GM10266 (cell line): ENCODE measurements around the gene CD226.

Experiments used
- DNase-seq: peaks from one replicate; pipeline ENCODE4 v3.0.0; 2012; ENCODE audit errors: extremely low spot score
- CTCF ChIP-seq: IDR thresholded peaks from 2 replicates; pipeline ENCODE4 v1.5.1; 2012; ENCODE audit warnings: mild to moderate bottlenecking, low read depth; ENCODE audit not compliant: control insufficient read depth, insufficient read depth; ENCODE audit errors: missing control alignments

The CD226 gene

GRCh38 chr18:69947361-69948133, at the start of gene CD226:
TSS of gene CD226 (minus strand) at chr18:69947873. CDS start at chr18:69947406, 467 bp downstream.
- no peak for DNase-seq
- no peak for TF ChIP-seq CTCF

DNA sequence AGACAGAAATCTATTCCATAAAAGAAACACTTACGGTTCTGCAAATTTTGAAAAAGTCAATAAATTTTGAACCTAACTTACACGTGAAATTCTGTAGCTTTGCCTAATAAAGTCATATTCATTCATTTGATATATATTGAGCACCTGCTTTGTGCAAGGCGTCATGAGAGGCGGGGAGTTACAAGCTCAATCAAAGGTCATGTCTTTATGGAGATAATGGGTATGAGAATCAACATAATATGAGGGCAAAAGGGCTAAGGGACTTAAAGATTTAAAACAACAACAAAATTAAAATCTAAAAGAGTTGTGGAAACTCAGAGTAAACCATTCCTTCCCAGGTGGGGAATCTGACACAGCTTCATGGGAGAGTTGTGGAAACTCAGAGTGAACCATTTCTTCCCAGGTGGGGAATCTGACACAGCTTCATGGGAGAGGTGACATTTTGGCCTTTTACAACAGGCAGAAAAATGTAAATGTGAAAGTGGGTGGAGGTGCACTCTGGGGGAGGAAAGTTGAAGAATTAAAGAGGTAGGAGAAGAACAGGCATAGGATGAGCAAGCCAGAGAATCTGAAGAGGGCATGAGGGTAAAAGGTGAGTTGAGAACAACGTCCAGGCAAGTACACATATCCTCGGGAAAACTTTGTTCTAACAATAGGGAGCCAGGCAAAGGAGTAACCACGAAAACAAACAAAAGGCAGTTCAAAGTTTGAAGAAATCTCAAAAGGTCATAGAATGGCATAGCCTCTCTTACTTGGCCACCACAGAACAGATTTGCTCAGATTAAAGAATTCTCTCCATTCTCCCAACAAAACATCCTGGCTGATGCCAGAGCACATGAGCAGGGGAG, 49.5 kb upstream of the CD226 start:
- TF ChIP-seq CTCF: no peak

DNA sequence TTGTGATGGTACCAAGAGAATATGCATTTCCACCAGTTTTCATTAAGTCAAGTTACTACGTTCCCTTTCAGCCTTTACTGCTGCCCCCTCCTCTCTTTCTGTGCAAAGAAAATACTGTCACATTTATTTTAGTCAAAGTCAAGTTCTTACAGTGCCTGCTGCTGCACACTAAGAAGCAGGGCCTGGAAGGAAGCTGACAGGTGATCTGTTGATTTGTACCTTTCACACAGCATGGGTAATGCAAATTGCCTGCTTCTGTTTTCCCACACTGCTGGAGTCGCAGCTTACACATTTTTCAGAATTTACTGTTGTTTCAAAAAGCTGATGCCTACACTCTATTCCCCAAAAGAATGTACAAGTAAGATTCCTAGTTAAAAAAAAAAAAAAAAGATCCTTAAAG, 48.7 kb upstream of the CD226 start:
- no peak for TF ChIP-seq CTCF
- DNase-seq: no peak

More for the DNA sequence above, 49.5 kb upstream of the CD226 start:
- no peak for DNase-seq

DNA sequence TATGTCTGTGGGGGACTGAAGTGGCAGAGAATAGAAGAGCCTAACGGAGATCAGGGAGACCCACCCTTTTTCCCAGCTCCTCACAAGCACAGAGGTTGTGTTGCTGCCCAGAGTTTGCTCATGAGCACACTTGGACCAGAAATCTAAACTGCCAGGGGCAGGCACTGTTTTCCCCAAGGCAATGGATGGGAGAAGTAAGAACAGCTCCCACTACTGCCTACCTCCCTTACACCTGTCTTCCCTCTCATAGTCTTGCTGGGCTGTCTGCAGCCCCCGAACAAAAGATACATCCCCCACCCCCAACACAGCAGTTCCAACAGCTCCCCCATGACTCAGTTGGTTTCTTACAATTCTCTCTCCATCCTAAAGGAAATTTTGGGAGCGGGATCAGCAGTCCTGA, 48.1 kb upstream of the CD226 start:
- no peak for DNase-seq
- TF ChIP-seq CTCF: no peak

DNA sequence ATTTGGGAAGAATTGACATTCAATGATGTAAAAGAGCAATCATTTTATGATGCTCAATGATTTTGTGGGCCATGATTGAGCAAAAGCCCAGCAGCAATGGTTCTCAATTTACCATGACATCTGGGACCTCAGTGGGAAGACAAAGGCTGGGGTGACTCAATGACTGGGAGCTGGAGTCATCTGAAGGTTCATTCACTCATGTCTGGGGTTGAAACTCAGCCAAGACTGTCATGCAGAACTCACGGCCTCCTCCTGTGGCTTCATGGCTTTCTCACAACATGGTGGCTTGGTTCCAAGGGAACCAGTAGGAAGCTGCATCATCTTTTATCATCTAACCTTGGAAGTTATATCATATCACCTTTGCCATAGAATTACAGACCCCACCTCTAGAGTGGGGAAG, 45.1 kb upstream of the CD226 start:
- no peak for DNase-seq
- no peak for TF ChIP-seq CTCF

DNA sequence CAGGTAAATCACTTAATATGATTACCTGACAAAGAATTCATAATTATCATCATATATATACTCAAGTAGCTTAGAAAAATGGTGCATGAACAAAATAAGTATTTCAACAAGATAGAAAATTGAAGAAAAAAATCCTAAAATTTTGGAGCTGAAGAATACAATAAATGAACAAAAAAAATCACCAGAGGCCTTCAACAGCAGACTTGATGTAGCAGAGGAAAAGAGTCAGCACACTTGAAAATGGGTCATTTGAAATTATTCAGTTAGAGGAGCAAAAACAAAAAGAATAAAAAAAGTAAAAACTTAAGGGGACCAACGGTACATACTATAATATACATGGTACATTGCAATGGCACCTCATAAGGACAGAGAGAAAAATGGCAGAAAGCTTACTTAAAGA, 40.2 kb upstream of the CD226 start:
- no peak for TF ChIP-seq CTCF
- no peak for DNase-seq

DNA sequence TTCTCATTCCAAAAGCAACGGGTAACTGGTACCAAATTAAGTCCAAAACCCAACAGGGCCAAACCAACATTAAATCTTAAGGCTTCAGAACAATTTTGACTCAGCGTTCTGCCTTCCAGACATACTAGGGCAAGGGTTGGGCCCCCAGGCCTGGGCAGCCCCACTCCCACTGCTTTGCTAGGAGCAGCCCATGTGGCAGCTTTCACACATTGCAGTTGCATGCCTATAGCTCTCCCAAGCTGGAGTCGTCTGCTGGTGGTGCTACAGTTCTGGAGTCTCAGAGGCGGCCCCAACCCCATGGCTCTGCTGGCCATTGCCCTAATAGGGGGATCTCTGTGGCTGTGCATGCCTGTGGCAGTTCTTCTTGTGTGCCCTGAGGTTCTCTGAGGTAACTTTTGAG, 37.6 kb upstream of the CD226 start:
- TF ChIP-seq CTCF: no peak

More for the DNA sequence above, 37.6 kb upstream of the CD226 start:
- no peak for DNase-seq
